Measurements from ENCODE around the gene TFDP1. TPM values are rescaled to one million over a fixed set of nuclear protein-coding genes. Genes with fewer than 3 reads are reported as not detected.

The TFDP1 gene
- total RNA-seq, 1 donor from 2014 or later: 23.5 TPM

GRCh38 chr13:113660066-113660465, 75.5 kb downstream of the TFDP1 start:
- no peak for DNase-seq (ENCODE audit: low spot score)
- ATAC-seq: no peak

- no peak for ATAC-seq
- DNase-seq (ENCODE audit: low spot score): no peak
Measured at GRCh38 chr13:113661509-113661908, 77.0 kb downstream of the TFDP1 start.

GRCh38 chr13:113663934-113664333, 79.4 kb downstream of the TFDP1 start:
- ATAC-seq (no peak), DNase-seq (ENCODE audit: low spot score) (no peak)

- no peak for DNase-seq (ENCODE audit: low spot score)
- ATAC-seq: peak; percentile 36
Measured at GRCh38 chr13:113664751-113665596, 80.4 kb downstream of the TFDP1 start.

- ATAC-seq: no peak
Measured at GRCh38 chr13:113665597-113666328, 81.2 kb downstream of the TFDP1 start.

GRCh38 chr13:113666329-113666670, 81.7 kb downstream of the TFDP1 start:
- DNase-seq (ENCODE audit: low spot score) (no peak), ATAC-seq (no peak)

More at GRCh38 chr13:113665597-113666328, 81.2 kb downstream of the TFDP1 start:
- no peak for DNase-seq (ENCODE audit: low spot score)

- ATAC-seq: no peak
- DNase-seq (ENCODE audit: low spot score): no peak
Measured at GRCh38 chr13:113666951-113667701, 82.6 kb downstream of the TFDP1 start, which contains the start of gene GRK1. TSS of gene GRK1 (plus strand) at chr13:113667219. CDS start at chr13:113667387, 168 bp downstream.

GRCh38 chr13:113667771-113668490, 83.4 kb downstream of the TFDP1 start:
- DNase-seq (ENCODE audit: low spot score) (no peak), ATAC-seq (no peak)

GRCh38 chr13:113668491-113668971, 84.0 kb downstream of the TFDP1 start:
- no peak for DNase-seq (ENCODE audit: low spot score)
- ATAC-seq: no peak

- no peak for DNase-seq (ENCODE audit: low spot score)
- no peak for ATAC-seq
Measured at GRCh38 chr13:113669231-113669754, 84.7 kb downstream of the TFDP1 start.

- ATAC-seq: no peak
Measured at GRCh38 chr13:113669755-113670341, 85.3 kb downstream of the TFDP1 start.

GRCh38 chr13:113670541-113670940, 86.0 kb downstream of the TFDP1 start:
- no peak for ATAC-seq
- no peak for DNase-seq (ENCODE audit: low spot score)

More at GRCh38 chr13:113669755-113670341, 85.3 kb downstream of the TFDP1 start:
- DNase-seq (ENCODE audit: low spot score): no peak

GRCh38 chr13:113671066-113672001, 86.8 kb downstream of the TFDP1 start:
- ATAC-seq: no peak
- no peak for DNase-seq (ENCODE audit: low spot score)

- ATAC-seq: peak; percentile 18
Measured at GRCh38 chr13:113672002-113672651, 87.6 kb downstream of the TFDP1 start.

More at GRCh38 chr13:113672002-113672651, 87.6 kb downstream of the TFDP1 start:
- no peak for DNase-seq (ENCODE audit: low spot score)

All from left lobe of liver (tissue), 2 donors.